Left forelimb (tissue), 1 donor: ENCODE results near the gene ZFHX3.

Source experiments
- DNase-seq: peaks from one replicate; pipeline ENCODE4 v3.0.0-alpha.2; 2018; ENCODE audit warnings: low spot score

The ZFHX3 gene

GRCh38 chr16:72824027-72824426 lies 223.9 kb downstream of the ZFHX3 start:
- no peak for DNase-seq

GRCh38 chr16:72821185-72821950 lies 226.6 kb downstream of the ZFHX3 start:
- no peak for DNase-seq

GRCh38 chr16:72819345-72819744 lies 228.6 kb downstream of the ZFHX3 start:
- no peak for DNase-seq

GRCh38 chr16:72818236-72818845 lies 229.6 kb downstream of the ZFHX3 start:
- DNase-seq, result no peak

- DNase-seq, result no peak
Measured at GRCh38 chr16:72815348-72816318, 232.3 kb downstream of the ZFHX3 start.

GRCh38 chr16:72814226-72814625 lies 233.7 kb downstream of the ZFHX3 start:
- DNase-seq, result no peak

GRCh38 chr16:72812672-72813071 lies 235.3 kb downstream of the ZFHX3 start:
- no peak for DNase-seq

GRCh38 chr16:72811876-72812275 lies 236.1 kb downstream of the ZFHX3 start:
- DNase-seq, result no peak

GRCh38 chr16:72811188-72811720 lies 236.7 kb downstream of the ZFHX3 start:
- no peak for DNase-seq

- no peak for DNase-seq
Measured at GRCh38 chr16:72810480-72810879, 237.4 kb downstream of the ZFHX3 start.

- no peak for DNase-seq
Measured at GRCh38 chr16:72809446-72809845, 238.5 kb downstream of the ZFHX3 start.

GRCh38 chr16:72808754-72809153 lies 239.2 kb downstream of the ZFHX3 start:
- DNase-seq, result no peak

GRCh38 chr16:72807245-72807644 lies 240.7 kb downstream of the ZFHX3 start:
- no peak for DNase-seq

GRCh38 chr16:72805486-72805885 lies 242.4 kb downstream of the ZFHX3 start:
- no peak for DNase-seq

- DNase-seq, result no peak
Measured at GRCh38 chr16:72800524-72801161, 247.3 kb downstream of the ZFHX3 start.

GRCh38 chr16:72798264-72798663 lies 249.7 kb downstream of the ZFHX3 start:
- DNase-seq, result no peak

- DNase-seq, result no peak
Measured at GRCh38 chr16:72797621-72798020, 250.3 kb downstream of the ZFHX3 start.

GRCh38 chr16:72796222-72796621 lies 251.7 kb downstream of the ZFHX3 start:
- DNase-seq, result no peak

- no peak for DNase-seq
Measured at GRCh38 chr16:72794986-72795385, 252.9 kb downstream of the ZFHX3 start.

GRCh38 chr16:72794319-72794718 lies 253.6 kb downstream of the ZFHX3 start:
- no peak for DNase-seq

- no peak for DNase-seq
Measured at GRCh38 chr16:72793716-72794115, 254.2 kb downstream of the ZFHX3 start.

GRCh38 chr16:72793017-72793416 lies 254.9 kb downstream of the ZFHX3 start:
- DNase-seq, result no peak
